Common myeloid progenitor, CD34-positive (primary cell): ENCODE data around the gene SLC39A12. TPM values are rescaled to one million over a fixed set of nuclear protein-coding genes. Genes with fewer than 3 reads are reported as not detected.
A peak's percentile ranks its signal among the peaks of the same experiment; 100 is the strongest.

Experiments
- CTCF ChIA-PET: fragments of 350-600 bp; sonication (Branson Sonifier 250); formaldehyde crosslinking; loops from one replicate; lab custom pipeline; 2021; ENCODE audit warnings: antibody characterized with exemption; lab: Charles Lee
- POLR2A ChIA-PET: fragments of 350-600 bp; sonication (Branson Sonifier 250); formaldehyde crosslinking; loops from one replicate; lab custom pipeline; 2021; ENCODE audit warnings: antibody characterized with exemption; lab: Charles Lee
- DNase-seq, 3 donors: peaks; one replicate each; pipeline versions ENCODE4 v3.0.0 to v3.0.0-alpha.2; 2013
- H3K27ac ChIP-seq, 2 experiments: 1 replicate in 1 of 2; 2 replicates in 1 of 2; pipeline ENCODE4 v1.7.0; 2013; ENCODE audit warnings: inconsistent platforms in 2 of 2, low read length in 2 of 2, mild to moderate bottlenecking in 2 of 2, low read depth in 1 of 2, moderate library complexity in 1 of 2; ENCODE audit not compliant: severe bottlenecking in 2 of 2, insufficient read depth in 1 of 2, poor library complexity in 1 of 2
- H3K27me3 ChIP-seq, 5 experiments: replicated peaks in 2 of 5; 1 replicate in 3 of 5; 2 replicates in 2 of 5; pipeline versions ENCODE4 v1.6.1 to v1.7.0; 2013; ENCODE audit warnings: low read length in 4 of 5, mild to moderate bottlenecking in 2 of 5, moderate library complexity in 2 of 5, inconsistent platforms in 1 of 5; ENCODE audit not compliant: insufficient read depth in 5 of 5, control insufficient read depth in 4 of 5
- H3K36me3 ChIP-seq, 4 experiments: 1 replicate in 2 of 4; 2 replicates in 2 of 4; pipeline versions ENCODE4 v1.6.1 to v1.7.0; 2013; ENCODE audit warnings: low read length in 3 of 4, control low read depth in 1 of 4, mild to moderate bottlenecking in 1 of 4; ENCODE audit not compliant: control insufficient read depth in 4 of 4, insufficient read depth in 4 of 4
- H3K4me1 ChIP-seq, 4 experiments: 1 replicate in 3 of 4; 2 replicates in 1 of 4; pipeline versions ENCODE4 v1.6.1 to v1.7.1; 2013; ENCODE audit warnings: low read length in 3 of 4, mild to moderate bottlenecking in 3 of 4, control low read depth in 1 of 4, inconsistent platforms in 1 of 4, moderate library complexity in 1 of 4; ENCODE audit not compliant: control insufficient read depth in 4 of 4, insufficient read depth in 4 of 4; ENCODE audit errors: control extremely low read depth in 1 of 4
- H3K4me3 ChIP-seq, 7 experiments: 1 replicate in 4 of 7; 2 replicates in 3 of 7; pipeline versions ENCODE4 v1.5.1 to v1.7.0; 2013; ENCODE audit warnings: mild to moderate bottlenecking in 7 of 7, low read length in 6 of 7, moderate library complexity in 6 of 7, inconsistent platforms in 2 of 7, low read depth in 2 of 7, control low read depth in 1 of 7; ENCODE audit not compliant: insufficient read depth in 4 of 7, control insufficient read depth in 1 of 7; ENCODE audit errors: extremely low read depth in 1 of 7
- H3K9me3 ChIP-seq, 5 experiments: 1 replicate in 4 of 5; 2 replicates in 1 of 5; pipeline versions ENCODE4 v1.6.1 to v1.7.1; 2013; ENCODE audit warnings: low read length in 4 of 5, mild to moderate bottlenecking in 2 of 5, inconsistent platforms in 1 of 5, low read depth in 1 of 5, moderate library complexity in 1 of 5; ENCODE audit not compliant: control insufficient read depth in 4 of 5, insufficient read depth in 2 of 5; ENCODE audit errors: control extremely low read depth in 1 of 5
- WGBS: methylation state at CpG from one replicate; pipeline ENCODE4 v1.1.5; 2013; ENCODE audit not compliant: insufficient coverage; 5-methylcytosine and 5-hydroxymethylcytosine counted together
- polyA plus RNA-seq: library from polyadenylated mRNA; unstranded; fragments of 120-200 nt; gene quantifications from one replicate; pipeline ENCODE4 v1.2.1, GENCODE V29; 2013

Gene SLC39A12
- polyA plus RNA-seq, result not detected

GRCh38 chr10:17951868-17952371, at the start of gene SLC39A12:
Gene SLC39A12, plus strand, starts transcription at chr10:17951918. Its CDS starts 1,359 bp downstream, at chr10:17953277.
- POLR2A ChIA-PET, result no interaction called here
- peaks cover 0 to 6% (median 0%) of the 10 kb centered on the region in 5 experiments for H3K27me3 ChIP-seq
- H3K36me3 ChIP-seq, result no peaks in the 10 kb centered on the region
- no peaks in the 10 kb centered on the region for H3K9me3 ChIP-seq
- WGBS, result no CpG with 5 or more reads among the region's 3 CpGs
- H3K4me3 ChIP-seq, result no peak within 1 kb of the TSS
- H3K27ac ChIP-seq, result no peak within 1 kb of the TSS
- no peaks in the 10 kb centered on the region for H3K4me1 ChIP-seq
- CTCF ChIA-PET, result no interaction called here
- no peak for DNase-seq

GRCh38 chr10:17904564-17904963, 47.2 kb upstream of the SLC39A12 start:
- H3K4me1 ChIP-seq, result no peaks in the 10 kb centered on the region
- no peaks in the 10 kb centered on the region for H3K36me3 ChIP-seq
- H3K27me3 ChIP-seq, result no peaks in the 10 kb centered on the region
- WGBS, result 95% methylated on average over 2 of the region's 2 CpGs
- H3K27ac ChIP-seq, result no peak overlapping the region
- DNase-seq, result no peak
- CTCF ChIA-PET, result interaction anchor here (1.4 to 1.6 kb wide), 2 partner anchors 306 to 312 kb away, joined by 3 read pairs; no protein-coding TSS in a partner anchor
- POLR2A ChIA-PET, result no interaction called here
- H3K9me3 ChIP-seq, result no peaks in the 10 kb centered on the region
- no peak overlapping the region for H3K4me3 ChIP-seq

- no peaks in the 10 kb centered on the region for H3K36me3 ChIP-seq
- POLR2A ChIA-PET, result no interaction called here
- CTCF ChIA-PET, result no interaction called here
- no peaks in the 10 kb centered on the region for H3K4me1 ChIP-seq
- no peak for DNase-seq
- WGBS, result 100% methylated on average over 2 of the region's 3 CpGs
- no peaks in the 10 kb centered on the region for H3K27me3 ChIP-seq
- no peak overlapping the region for H3K27ac ChIP-seq
- H3K9me3 ChIP-seq, result no peaks in the 10 kb centered on the region
- H3K4me3 ChIP-seq, result no peak overlapping the region
Measured at GRCh38 chr10:17905491-17905890, 46.2 kb upstream of the SLC39A12 start.

GRCh38 chr10:17906002-17906401, 45.7 kb upstream of the SLC39A12 start:
- H3K4me3 ChIP-seq, result no peak overlapping the region
- 73% methylated on average over 1 of the region's 1 CpG for WGBS
- CTCF ChIA-PET, result no interaction called here
- no peaks in the 10 kb centered on the region for H3K36me3 ChIP-seq
- no peak overlapping the region for H3K27ac ChIP-seq
- H3K9me3 ChIP-seq, result no peaks in the 10 kb centered on the region
- no peak for DNase-seq
- H3K27me3 ChIP-seq, result no peaks in the 10 kb centered on the region
- POLR2A ChIA-PET, result no interaction called here
- H3K4me1 ChIP-seq, result no peaks in the 10 kb centered on the region

- 98% methylated on average over 4 of the region's 4 CpGs for WGBS
- ChIA-PET CTCF (interaction anchor here (0.9 kb wide), 1 partner anchor 308 kb away, joined by 3 read pairs; no protein-coding TSS in a partner anchor), POLR2A (no interaction called here)
Measured at GRCh38 chr10:17907641-17908040, 44.1 kb upstream of the SLC39A12 start.

GRCh38 chr10:17910125-17910789, 41.5 kb upstream of the SLC39A12 start:
- 16% methylated on average over 9 of the region's 12 CpGs for WGBS
- no peaks in the 10 kb centered on the region for H3K36me3 ChIP-seq
- POLR2A ChIA-PET, result no interaction called here
- no peaks in the 10 kb centered on the region for H3K27me3 ChIP-seq
- no peak overlapping the region for H3K27ac ChIP-seq
- CTCF ChIA-PET, result interaction anchor here (0.6 to 1.6 kb wide), 8 partner anchors 11 to 339 kb away, joined by 3 to 6 read pairs (median 3); no protein-coding TSS in a partner anchor
- H3K4me3 ChIP-seq, result no peak overlapping the region
- H3K4me1 ChIP-seq, result no peaks in the 10 kb centered on the region
- peak; percentile 62 to 73 (median 70) for DNase-seq
- no peaks in the 10 kb centered on the region for H3K9me3 ChIP-seq

More at GRCh38 chr10:17907641-17908040, 44.1 kb upstream of the SLC39A12 start:
- Histone ChIP-seq H3K36me3 (no peaks in the 10 kb centered on the region), H3K27ac (no peak overlapping the region), H3K9me3 (no peaks in the 10 kb centered on the region), H3K4me1 (no peaks in the 10 kb centered on the region), H3K4me3 (no peak overlapping the region), H3K27me3 (no peaks in the 10 kb centered on the region)
- no peak for DNase-seq

- no peaks in the 10 kb centered on the region for H3K36me3 ChIP-seq
- no peak overlapping the region for H3K27ac ChIP-seq
- peaks cover 0 to 2% (median 0%) of the 10 kb centered on the region in 5 experiments for H3K9me3 ChIP-seq
- WGBS, result 82% methylated on average over 2 of the region's 4 CpGs
- H3K4me3 ChIP-seq, result no peak overlapping the region
- no peaks in the 10 kb centered on the region for H3K4me1 ChIP-seq
- ChIA-PET POLR2A (no interaction called here), CTCF (interaction anchor here (1.2 to 1.6 kb wide), 2 partner anchors 298 to 303 kb away, joined by 3 to 6 read pairs; no protein-coding TSS in a partner anchor)
- no peak for DNase-seq
- H3K27me3 ChIP-seq, result no peaks in the 10 kb centered on the region
Measured at GRCh38 chr10:17912754-17913153, 39.0 kb upstream of the SLC39A12 start.
